ENCODE data around the gene C1QTNF12. TPM values are rescaled to one million over a fixed set of nuclear protein-coding genes. Genes with fewer than 3 reads are reported as not detected.

Gene C1QTNF12
- total and polyA plus RNA-seq, 2 of the 8 experiments (the other 6 are each of a cell fraction or from before 2014, with no cell fraction given): 2.1 to 3.7 TPM

- TF ChIP-seq, protein P1, sequence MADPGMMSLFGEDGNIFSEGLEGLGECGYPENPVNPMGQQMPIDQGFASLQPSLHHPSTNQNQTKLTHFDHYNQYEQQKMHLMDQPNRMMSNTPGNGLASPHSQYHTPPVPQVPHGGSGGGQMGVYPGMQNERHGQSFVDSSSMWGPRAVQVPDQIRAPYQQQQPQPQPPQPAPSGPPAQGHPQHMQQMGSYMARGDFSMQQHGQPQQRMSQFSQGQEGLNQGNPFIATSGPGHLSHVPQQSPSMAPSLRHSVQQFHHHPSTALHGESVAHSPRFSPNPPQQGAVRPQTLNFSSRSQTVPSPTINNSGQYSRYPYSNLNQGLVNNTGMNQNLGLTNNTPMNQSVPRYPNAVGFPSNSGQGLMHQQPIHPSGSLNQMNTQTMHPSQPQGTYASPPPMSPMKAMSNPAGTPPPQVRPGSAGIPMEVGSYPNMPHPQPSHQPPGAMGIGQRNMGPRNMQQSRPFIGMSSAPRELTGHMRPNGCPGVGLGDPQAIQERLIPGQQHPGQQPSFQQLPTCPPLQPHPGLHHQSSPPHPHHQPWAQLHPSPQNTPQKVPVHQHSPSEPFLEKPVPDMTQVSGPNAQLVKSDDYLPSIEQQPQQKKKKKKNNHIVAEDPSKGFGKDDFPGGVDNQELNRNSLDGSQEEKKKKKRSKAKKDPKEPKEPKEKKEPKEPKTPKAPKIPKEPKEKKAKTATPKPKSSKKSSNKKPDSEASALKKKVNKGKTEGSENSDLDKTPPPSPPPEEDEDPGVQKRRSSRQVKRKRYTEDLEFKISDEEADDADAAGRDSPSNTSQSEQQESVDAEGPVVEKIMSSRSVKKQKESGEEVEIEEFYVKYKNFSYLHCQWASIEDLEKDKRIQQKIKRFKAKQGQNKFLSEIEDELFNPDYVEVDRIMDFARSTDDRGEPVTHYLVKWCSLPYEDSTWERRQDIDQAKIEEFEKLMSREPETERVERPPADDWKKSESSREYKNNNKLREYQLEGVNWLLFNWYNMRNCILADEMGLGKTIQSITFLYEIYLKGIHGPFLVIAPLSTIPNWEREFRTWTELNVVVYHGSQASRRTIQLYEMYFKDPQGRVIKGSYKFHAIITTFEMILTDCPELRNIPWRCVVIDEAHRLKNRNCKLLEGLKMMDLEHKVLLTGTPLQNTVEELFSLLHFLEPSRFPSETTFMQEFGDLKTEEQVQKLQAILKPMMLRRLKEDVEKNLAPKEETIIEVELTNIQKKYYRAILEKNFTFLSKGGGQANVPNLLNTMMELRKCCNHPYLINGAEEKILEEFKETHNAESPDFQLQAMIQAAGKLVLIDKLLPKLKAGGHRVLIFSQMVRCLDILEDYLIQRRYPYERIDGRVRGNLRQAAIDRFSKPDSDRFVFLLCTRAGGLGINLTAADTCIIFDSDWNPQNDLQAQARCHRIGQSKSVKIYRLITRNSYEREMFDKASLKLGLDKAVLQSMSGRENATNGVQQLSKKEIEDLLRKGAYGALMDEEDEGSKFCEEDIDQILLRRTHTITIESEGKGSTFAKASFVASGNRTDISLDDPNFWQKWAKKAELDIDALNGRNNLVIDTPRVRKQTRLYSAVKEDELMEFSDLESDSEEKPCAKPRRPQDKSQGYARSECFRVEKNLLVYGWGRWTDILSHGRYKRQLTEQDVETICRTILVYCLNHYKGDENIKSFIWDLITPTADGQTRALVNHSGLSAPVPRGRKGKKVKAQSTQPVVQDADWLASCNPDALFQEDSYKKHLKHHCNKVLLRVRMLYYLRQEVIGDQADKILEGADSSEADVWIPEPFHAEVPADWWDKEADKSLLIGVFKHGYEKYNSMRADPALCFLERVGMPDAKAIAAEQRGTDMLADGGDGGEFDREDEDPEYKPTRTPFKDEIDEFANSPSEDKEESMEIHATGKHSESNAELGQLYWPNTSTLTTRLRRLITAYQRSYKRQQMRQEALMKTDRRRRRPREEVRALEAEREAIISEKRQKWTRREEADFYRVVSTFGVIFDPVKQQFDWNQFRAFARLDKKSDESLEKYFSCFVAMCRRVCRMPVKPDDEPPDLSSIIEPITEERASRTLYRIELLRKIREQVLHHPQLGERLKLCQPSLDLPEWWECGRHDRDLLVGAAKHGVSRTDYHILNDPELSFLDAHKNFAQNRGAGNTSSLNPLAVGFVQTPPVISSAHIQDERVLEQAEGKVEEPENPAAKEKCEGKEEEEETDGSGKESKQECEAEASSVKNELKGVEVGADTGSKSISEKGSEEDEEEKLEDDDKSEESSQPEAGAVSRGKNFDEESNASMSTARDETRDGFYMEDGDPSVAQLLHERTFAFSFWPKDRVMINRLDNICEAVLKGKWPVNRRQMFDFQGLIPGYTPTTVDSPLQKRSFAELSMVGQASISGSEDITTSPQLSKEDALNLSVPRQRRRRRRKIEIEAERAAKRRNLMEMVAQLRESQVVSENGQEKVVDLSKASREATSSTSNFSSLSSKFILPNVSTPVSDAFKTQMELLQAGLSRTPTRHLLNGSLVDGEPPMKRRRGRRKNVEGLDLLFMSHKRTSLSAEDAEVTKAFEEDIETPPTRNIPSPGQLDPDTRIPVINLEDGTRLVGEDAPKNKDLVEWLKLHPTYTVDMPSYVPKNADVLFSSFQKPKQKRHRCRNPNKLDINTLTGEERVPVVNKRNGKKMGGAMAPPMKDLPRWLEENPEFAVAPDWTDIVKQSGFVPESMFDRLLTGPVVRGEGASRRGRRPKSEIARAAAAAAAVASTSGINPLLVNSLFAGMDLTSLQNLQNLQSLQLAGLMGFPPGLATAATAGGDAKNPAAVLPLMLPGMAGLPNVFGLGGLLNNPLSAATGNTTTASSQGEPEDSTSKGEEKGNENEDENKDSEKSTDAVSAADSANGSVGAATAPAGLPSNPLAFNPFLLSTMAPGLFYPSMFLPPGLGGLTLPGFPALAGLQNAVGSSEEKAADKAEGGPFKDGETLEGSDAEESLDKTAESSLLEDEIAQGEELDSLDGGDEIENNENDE (IDR thresholded peaks at IDR 0.05; ENCODE audit: insufficient replicate concordance, low read length): no peak
- TF ChIP-seq CREB1 (IDR thresholded peaks at IDR 0.05) (no peak), TAF1 (IDR thresholded peaks at IDR 0.05; ENCODE audit: low read depth, low read length) (no peak), RXRA (IDR thresholded peaks at IDR 0.05; ENCODE audit: insufficient read depth, low read depth, low read length) (no peak), CHD2 (IDR thresholded peaks at IDR 0.05; ENCODE audit: low read length) (no peak)
These were observed 41.3 kb downstream of the C1QTNF12 start (continued) for GRCh38 chr1:1204998-1205768.
